NOMO-1 treated with DMSO at 0.1 percent for 48 hours (cell line): ENCODE results near the gene MCUR1.
"Not testable (repeated sequence)": the region's sequence is repeated elsewhere in the genome, so short reads cannot be mapped to it uniquely, and the experiment has no call there.

Experiments
- DNase-seq: peaks from one replicate; lab custom pipeline; 2025; ENCODE audit not compliant: unreplicated experiment; lab: John Stamatoyannopoulos, UW

Gene MCUR1

GRCh38 chr6:13814176-13814937 is at the start of gene MCUR1:
MCUR1 (minus strand) TSS chr6:13814557; CDS start chr6:13814429, 128 bp downstream.
- peak; percentile 92 for DNase-seq

DNA sequence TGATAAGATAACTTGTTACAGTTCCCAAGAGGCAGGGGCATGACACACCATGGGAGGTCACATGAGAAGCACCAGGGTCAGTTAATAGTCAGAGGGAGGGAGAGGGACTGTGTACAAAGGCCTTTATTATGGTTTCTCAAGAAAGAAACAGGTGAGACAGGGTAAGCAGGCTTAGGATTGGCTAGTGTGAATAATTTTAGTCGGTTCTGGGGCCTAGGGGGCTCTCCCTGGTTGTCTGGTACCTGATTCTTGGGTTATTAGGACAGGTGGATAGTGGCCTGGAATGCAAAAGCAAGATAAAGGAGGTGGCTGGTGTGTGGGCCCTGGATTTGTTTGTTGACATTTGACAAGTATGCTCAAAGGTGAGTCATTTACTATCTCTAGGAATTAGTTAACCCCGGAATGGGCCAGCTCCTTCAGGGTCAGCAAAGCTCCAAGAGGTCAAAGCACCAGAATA is 49.4 kb upstream of the MCUR1 start:
- no peak for DNase-seq

DNA sequence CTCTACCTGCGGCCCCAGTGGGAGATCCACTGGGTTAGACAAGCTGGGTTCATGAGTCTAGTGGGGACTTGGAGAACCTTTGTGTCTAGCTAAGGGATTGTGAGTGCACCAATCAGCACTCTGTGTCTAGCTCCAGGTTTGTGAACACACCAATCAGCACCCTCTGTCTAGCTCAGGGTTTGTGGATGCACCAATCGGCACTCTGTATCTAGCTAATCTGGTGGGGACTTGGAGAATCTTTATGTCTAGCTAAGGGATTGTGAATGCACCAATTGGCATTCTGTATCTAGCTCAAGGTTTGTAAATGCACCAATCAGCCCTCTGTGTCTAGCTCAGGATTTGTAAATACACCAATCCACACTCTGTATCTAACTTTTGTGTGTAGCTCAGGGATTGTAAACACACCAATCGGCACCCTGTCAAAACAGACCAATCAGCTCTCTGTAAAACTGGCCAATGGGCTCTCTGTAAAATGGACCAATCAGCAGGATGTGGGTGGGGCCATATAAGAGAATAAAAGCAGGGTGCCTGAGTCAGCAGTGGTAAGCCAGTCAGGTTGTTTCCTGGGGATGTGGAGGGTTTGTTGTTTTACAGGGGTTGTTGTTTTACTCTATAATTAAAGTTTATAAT is 46.3 kb upstream of the MCUR1 start:
- DNase-seq: not testable (repeated sequence)

DNA sequence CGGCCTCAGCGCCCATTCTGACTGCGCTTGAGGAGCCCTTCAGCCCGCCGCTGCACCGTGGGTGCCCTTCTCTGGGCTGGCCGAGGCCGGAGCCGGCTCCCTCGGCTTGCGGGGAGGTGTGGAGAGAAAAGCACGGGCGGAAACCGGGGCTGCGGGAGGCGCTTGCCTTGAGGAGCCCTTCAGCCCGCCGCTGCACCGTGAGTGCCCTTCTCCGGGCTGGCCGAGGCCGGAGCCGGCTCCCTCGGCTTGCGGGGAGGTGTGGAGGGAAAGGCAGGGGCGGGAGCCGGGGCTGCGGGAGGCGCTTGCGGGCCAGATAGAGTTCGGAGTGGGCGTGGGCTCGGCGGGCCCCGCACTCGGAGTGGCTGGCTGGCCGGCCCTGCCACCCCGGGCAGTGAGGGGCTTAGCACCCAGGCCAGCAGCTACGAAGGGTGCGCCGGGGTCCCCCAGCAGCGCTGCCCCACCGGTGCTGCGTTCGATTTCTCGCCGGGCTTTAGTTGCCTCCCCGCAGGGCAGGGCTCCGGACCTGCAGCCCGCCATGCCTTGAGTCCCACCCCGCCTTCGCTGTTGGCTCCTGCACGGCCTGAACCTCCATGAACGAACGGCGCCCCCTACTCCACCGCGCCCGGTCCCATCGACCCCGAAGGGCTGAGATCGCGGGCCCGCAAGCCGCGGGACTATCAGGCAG is 45.7 kb upstream of the MCUR1 start:
- no peak for DNase-seq

DNA sequence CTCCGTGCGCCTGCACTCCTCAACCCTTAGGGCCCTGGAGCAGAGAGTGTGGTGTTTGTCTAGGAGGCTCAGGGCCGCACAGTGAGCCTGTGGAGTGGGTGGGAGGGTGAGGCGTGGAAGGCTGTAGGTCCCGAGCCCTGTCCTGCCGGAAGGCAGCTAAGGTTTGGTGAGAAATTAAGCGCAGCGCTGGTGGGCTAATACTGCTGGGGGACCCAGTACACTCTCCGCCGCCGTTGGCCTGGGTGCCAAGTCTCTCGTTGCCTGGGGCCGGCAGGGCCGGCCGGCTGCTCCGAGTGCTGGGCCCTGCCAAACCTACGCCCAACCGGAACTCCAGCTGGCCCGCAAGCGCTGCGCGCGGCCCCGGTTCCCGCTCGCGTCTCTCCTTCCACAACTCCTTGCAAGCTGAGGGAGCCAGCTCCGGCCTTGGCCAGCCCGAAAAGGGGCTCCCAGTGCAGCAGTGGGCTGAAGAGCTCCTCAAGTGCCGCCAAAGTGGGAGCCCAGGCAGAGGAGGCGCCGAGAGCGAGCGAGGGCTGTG is 40.4 kb upstream of the MCUR1 start:
- no peak for DNase-seq

DNA sequence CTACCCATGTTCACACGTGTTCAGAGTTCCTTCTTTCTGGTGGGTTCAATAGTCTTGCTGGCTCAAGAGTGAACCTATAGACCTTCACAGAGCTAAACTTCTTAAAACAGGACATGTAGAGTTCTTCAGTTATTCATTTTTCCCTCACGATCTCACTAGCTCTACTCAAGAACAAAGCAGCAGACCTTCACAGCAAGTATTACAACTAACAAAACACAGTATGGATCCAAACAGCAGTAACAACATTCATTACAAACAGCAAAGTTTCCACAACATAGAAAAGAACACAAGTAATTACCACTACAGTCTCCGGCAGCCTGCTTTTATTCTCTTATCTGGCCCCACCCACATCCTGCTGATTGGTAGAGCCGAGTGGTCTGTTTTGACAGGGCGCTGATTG is 39.5 kb upstream of the MCUR1 start:
- DNase-seq: no peak

GRCh38 chr6:13851803-13852202 is 37.4 kb upstream of the MCUR1 start:
- no peak for DNase-seq

- DNase-seq: no peak
These were observed 37.0 kb upstream of the MCUR1 start for GRCh38 chr6:13851330-13851729.

GRCh38 chr6:13850690-13851089 is 36.3 kb upstream of the MCUR1 start:
- DNase-seq: not testable (repeated sequence)

DNA sequence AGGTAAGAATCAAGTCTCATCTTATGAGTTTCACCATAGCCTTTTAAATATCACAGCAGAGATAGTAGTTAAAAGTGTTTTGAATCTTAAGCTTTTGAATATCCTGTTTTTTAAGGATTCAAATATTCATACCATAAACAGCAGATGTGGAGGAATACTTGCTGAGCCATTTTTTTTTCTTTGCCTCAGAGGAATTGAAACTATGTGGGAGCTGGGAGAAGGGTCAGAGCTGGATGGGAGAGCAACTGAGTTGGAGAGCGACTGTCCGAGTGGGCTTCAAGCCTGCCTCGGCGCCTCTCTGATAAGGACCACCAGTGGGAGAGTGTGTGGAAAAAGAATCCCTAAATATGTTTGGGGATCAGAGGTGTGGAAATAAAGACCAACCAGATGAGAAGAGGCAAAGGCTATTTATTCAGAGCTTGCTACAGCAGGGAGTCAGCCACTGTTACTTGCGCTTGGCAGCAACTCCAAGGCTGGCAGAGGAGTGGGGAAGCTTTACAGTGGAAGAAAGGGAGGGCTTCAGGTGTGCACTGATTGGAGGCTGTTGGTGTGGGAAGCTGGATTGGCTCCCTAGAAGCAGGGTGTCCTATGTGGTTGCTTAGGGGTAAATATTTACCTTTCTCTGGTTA is 34.3 kb upstream of the MCUR1 start:
- no peak for DNase-seq

- no peak for DNase-seq
These were observed 33.1 kb upstream of the MCUR1 start for GRCh38 chr6:13847326-13848050.

- DNase-seq: no peak
These were observed 32.5 kb upstream of the MCUR1 start for GRCh38 chr6:13846841-13847240.

- no peak for DNase-seq
These were observed 27.6 kb upstream of the MCUR1 start for GRCh38 chr6:13841936-13842335.

GRCh38 chr6:13838616-13839015 is 24.3 kb upstream of the MCUR1 start:
- DNase-seq: no peak

- no peak for DNase-seq
These were observed 21.8 kb upstream of the MCUR1 start for GRCh38 chr6:13836170-13836569.

DNA sequence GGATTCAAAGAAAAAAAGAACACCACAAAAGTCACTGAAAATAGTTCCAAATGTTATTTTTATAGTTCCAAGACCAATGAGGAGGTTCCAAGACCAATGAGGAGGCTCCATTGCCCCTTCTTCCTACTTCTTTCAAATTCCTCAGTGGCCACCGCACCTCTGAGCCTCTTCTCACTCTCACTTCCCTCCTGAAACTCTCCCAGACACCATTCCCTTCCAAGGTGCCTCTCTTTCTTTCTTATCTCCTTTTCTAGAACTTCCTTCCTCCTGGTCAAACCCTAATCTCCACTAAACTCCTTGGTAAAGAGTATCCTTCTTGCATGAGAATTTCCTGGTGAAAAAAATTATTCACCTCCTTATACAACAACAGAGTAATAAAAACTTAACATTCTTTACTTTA is 20.4 kb upstream of the MCUR1 start:
- no peak for DNase-seq

DNA sequence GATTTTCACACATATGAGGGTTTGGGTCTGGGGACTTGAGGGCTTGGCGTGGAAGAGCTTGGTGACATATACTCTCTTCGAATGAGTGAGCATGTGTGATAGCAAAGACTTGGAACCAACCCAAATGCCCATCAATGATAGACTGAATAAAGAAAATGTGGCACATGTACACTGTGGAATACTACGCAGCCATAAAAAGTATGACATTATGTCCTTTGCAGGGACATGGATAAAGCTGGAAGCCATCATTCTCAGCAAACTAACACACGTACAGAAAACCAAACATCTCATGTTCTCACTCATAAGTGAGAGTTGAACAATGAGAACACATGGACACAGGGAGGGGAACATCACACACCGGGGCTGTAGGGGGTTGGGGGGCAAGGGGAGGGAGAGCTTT is 19.7 kb upstream of the MCUR1 start:
- not testable (repeated sequence) for DNase-seq

- DNase-seq: no peak
These were observed 18.4 kb upstream of the MCUR1 start for GRCh38 chr6:13832778-13833177.

GRCh38 chr6:13831615-13832014 is 17.3 kb upstream of the MCUR1 start:
- no peak for DNase-seq

- DNase-seq: no peak
These were observed 16.4 kb upstream of the MCUR1 start for GRCh38 chr6:13830803-13831202.

GRCh38 chr6:13829419-13829818 is 15.1 kb upstream of the MCUR1 start:
- not testable (repeated sequence) for DNase-seq
